HG03442 (cell line): ENCODE data around the gene TSNAXIP1.
"Not testable (repeated sequence)": the region's sequence is repeated elsewhere in the genome, so short reads cannot be mapped to it uniquely, and the experiment has no call there.

Source experiments
- ATAC-seq: cut with Tn5 transposase; IDR thresholded peaks from one replicate; pipeline ENCODE4 v1.9.1; 2021; ENCODE audit warnings: mild to moderate bottlenecking, moderate library complexity; ENCODE audit not compliant: unreplicated experiment

TSNAXIP1 gene

GRCh38 chr16:67833415-67834241 lies 26.9 kb downstream of the TSNAXIP1 start:
- ATAC-seq: peak; percentile 96

- ATAC-seq: no peak
Measured at GRCh38 chr16:67834242-67834614, 27.5 kb downstream of the TSNAXIP1 start.

GRCh38 chr16:67837190-67837589 lies 30.5 kb downstream of the TSNAXIP1 start:
- ATAC-seq: not testable (repeated sequence)

- no peak for ATAC-seq
Measured at GRCh38 chr16:67837811-67838210, 31.1 kb downstream of the TSNAXIP1 start.

- no peak for ATAC-seq
Measured at GRCh38 chr16:67841198-67841815, 34.6 kb downstream of the TSNAXIP1 start.

GRCh38 chr16:67841816-67842508 lies 35.3 kb downstream of the TSNAXIP1 start, which contains the start of gene THAP11:
THAP11 (plus strand) TSS chr16:67842320; CDS start chr16:67842555, 235 bp downstream.
- ATAC-seq: peak; percentile 52

- ATAC-seq: peak; percentile 5
Measured at GRCh38 chr16:67842509-67843342, 36.0 kb downstream of the TSNAXIP1 start.

GRCh38 chr16:67843343-67843765 lies 36.7 kb downstream of the TSNAXIP1 start:
- no peak for ATAC-seq

- no peak for ATAC-seq
Measured at GRCh38 chr16:67844497-67844896, 37.8 kb downstream of the TSNAXIP1 start.

- ATAC-seq: no peak
Measured at GRCh38 chr16:67845291-67846062, 38.8 kb downstream of the TSNAXIP1 start.

GRCh38 chr16:67846063-67846319 lies 39.3 kb downstream of the TSNAXIP1 start:
- no peak for ATAC-seq

- ATAC-seq: peak; percentile 46
Measured at GRCh38 chr16:67846320-67847063, 39.8 kb downstream of the TSNAXIP1 start, which contains the start of gene NUTF2. NUTF2 (plus strand) TSS chr16:67846933; CDS start chr16:67865131, 18,198 bp downstream.

GRCh38 chr16:67847064-67847861 lies 40.6 kb downstream of the TSNAXIP1 start, which contains the start of gene CENPT:
CENPT (minus strand) TSS chr16:67847693; CDS start chr16:67833859, 13,834 bp downstream.
- ATAC-seq: peak; percentile 30

GRCh38 chr16:67848118-67848517 lies 41.4 kb downstream of the TSNAXIP1 start:
- no peak for ATAC-seq

GRCh38 chr16:67853670-67854069 lies 47.0 kb downstream of the TSNAXIP1 start:
- ATAC-seq: no peak

- no peak for ATAC-seq
Measured at GRCh38 chr16:67855789-67856188, 49.1 kb downstream of the TSNAXIP1 start.

- no peak for ATAC-seq
Measured at GRCh38 chr16:67856927-67857546, 50.3 kb downstream of the TSNAXIP1 start.
